ENCODE data around the gene KCNJ2. TPM values are rescaled to one million over a fixed set of nuclear protein-coding genes. Genes with fewer than 3 reads are reported as not detected.

The KCNJ2 gene
- total RNA-seq, 2 experiments from 2014 or later, result not detected

DNA sequence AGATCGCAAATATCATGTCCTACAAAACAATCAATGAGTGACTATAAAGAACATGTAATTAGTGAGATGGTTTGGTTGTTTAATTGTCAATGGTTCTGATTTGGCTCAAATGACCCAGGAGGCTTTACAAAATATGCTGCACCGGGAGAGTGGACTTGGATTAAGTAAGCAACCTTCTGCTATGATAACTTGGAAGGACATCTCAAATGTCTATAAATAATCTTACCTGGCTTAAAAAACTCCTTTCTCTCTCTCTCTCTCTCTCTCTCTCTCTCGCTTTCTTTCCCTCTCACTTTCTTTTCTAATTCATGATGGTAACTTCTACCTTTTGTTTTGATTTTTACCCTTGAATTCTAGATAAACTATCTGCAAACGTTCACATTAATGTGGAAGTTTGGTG, 14.2 kb downstream of the KCNJ2 start:
- no peak for TF ChIP-seq CTCF (IDR thresholded peaks at IDR 0.05)
- ChIA-PET CTCF (no interaction called here), POLR2A (no interaction called here)
- intact Hi-C loops (cut with micrococcal nuclease), result no loop called here
- no peak overlapping the region for H3K4me3 Mint-ChIP-seq
- no peaks in the 10 kb centered on the region for H3K9me3 Mint-ChIP-seq
- ATAC-seq (no peak), DNase-seq (no peak)
- no peak overlapping the region for H3K27ac Mint-ChIP-seq
- H3K36me3 Mint-ChIP-seq (ENCODE audit: low read depth), result no peaks in the 10 kb centered on the region
- no peaks in the 10 kb centered on the region for H3K4me1 Mint-ChIP-seq (ENCODE audit: low read depth)
- H3K27me3 Mint-ChIP-seq, result peaks cover 4% of the 10 kb centered on the region

DNA sequence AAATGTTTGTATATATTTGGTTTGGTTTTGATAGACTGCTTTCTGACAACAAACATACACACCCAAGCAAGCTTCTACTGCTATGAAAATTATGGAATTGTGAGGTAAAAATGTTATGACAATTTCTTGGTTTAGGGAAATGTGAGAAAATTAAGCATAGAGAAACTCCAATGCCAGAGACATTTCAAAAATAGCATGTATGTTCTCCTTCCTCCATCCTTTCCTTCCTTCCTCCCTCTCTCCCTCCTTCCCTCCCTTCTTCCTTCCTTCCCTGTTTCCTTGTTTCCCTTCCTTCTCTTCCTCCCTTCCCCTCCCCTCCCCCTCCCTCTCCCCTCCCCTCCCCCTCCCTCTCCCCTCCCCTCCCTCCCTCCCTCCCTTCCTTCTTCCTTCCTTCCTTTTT, 14.9 kb downstream of the KCNJ2 start:
- Mint-ChIP-seq H3K27me3 (peaks cover 4% of the 10 kb centered on the region), H3K36me3 (ENCODE audit: low read depth) (no peaks in the 10 kb centered on the region), H3K4me1 (ENCODE audit: low read depth) (no peaks in the 10 kb centered on the region), H3K9me3 (no peaks in the 10 kb centered on the region), H3K27ac (no peak overlapping the region), H3K4me3 (no peak overlapping the region)
- intact Hi-C loops (cut with micrococcal nuclease), result no loop called here
- ChIA-PET POLR2A (no interaction called here), CTCF (no interaction called here)
- DNase-seq (no peak), ATAC-seq (no peak)
- TF ChIP-seq CTCF (IDR thresholded peaks at IDR 0.05), result no peak

DNA sequence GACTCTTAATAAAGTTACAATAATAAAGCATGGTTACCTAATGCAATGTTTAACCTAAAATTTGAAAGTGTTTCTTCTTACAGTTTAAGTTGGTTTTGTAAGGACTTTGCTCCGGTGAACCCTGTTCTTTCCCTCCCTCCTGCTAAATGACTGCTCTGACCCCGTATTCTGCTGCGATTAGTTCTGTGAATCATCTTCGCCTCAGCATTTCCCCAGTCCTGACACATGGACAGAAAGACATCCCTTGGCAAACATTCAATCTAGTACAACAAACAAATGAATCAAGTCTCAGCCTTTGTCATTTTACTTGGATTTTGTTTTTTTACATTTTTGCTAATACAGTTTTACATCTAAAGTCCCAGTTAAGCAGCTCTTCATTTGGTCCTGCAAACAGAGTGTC, 15.4 kb downstream of the KCNJ2 start:
- Mint-ChIP-seq H3K36me3 (ENCODE audit: low read depth) (no peaks in the 10 kb centered on the region), H3K9me3 (no peaks in the 10 kb centered on the region), H3K4me3 (no peak overlapping the region), H3K27me3 (peaks cover 7% of the 10 kb centered on the region), H3K27ac (no peak overlapping the region), H3K4me1 (ENCODE audit: low read depth) (no peaks in the 10 kb centered on the region)
- ATAC-seq (no peak), DNase-seq (no peak)
- ChIA-PET CTCF (no interaction called here), POLR2A (no interaction called here)
- intact Hi-C loops (cut with micrococcal nuclease), result no loop called here
- TF ChIP-seq CTCF (IDR thresholded peaks at IDR 0.05), result no peak

- no peak for ATAC-seq
- H3K27me3 Mint-ChIP-seq, result peaks cover 5% of the 10 kb centered on the region
Observed at GRCh38 chr17:70185285-70185684, 16.0 kb downstream of the KCNJ2 start.

GRCh38 chr17:70187383-70187782, 18.1 kb downstream of the KCNJ2 start:
- intact Hi-C loops (cut with micrococcal nuclease), result no loop called here
- Mint-ChIP-seq H3K27me3 (peaks cover 3% of the 10 kb centered on the region), H3K36me3 (ENCODE audit: low read depth) (no peaks in the 10 kb centered on the region), H3K9me3 (no peaks in the 10 kb centered on the region), H3K4me3 (no peak overlapping the region), H3K27ac (no peak overlapping the region), H3K4me1 (ENCODE audit: low read depth) (no peaks in the 10 kb centered on the region)
- DNase-seq (no peak), ATAC-seq (no peak)
- no peak for TF ChIP-seq CTCF (IDR thresholded peaks at IDR 0.05)
- ChIA-PET CTCF (no interaction called here), POLR2A (no interaction called here)

More at GRCh38 chr17:70185285-70185684, 16.0 kb downstream of the KCNJ2 start:
- no peak for TF ChIP-seq CTCF (IDR thresholded peaks at IDR 0.05)
- POLR2A ChIA-PET, result no interaction called here
- Mint-ChIP-seq H3K36me3 (ENCODE audit: low read depth) (no peaks in the 10 kb centered on the region), H3K9me3 (no peaks in the 10 kb centered on the region), H3K27ac (no peak overlapping the region), H3K4me1 (ENCODE audit: low read depth) (no peaks in the 10 kb centered on the region), H3K4me3 (no peak overlapping the region)
- CTCF ChIA-PET, result no interaction called here
- intact Hi-C loops (cut with micrococcal nuclease), result no loop called here
- DNase-seq, result no peak

Data from activated CD8-positive, alpha-beta T cell treated with anti-CD3 and anti-CD28 coated beads for 36 hours (primary cell).